ENCODE data around the gene SLC35A3. TPM values are rescaled to one million over a fixed set of nuclear protein-coding genes. Genes with fewer than 3 reads are reported as not detected.

The SLC35A3 gene
- 1 to 10 TPM; 5.3 to 9.4 (median 8.1) TPM for total RNA-seq
- polyA plus RNA-seq = 1 to 10 TPM; 3.2 to 7.8 TPM
- long read RNA-seq, donor 1, full-length matches to known transcripts = 15 of 16 reads
- long read RNA-seq, donor 1, partial matches to known transcripts = 0 of 16 reads
- long read RNA-seq, donor 1, other reads (novel, unspliced or antisense) = 1 of 16 reads
- long read RNA-seq, donor 2, full-length matches to known transcripts = 14 of 18 reads
- long read RNA-seq, donor 2, partial matches to known transcripts = 1 of 18 reads
- long read RNA-seq, donor 2, other reads (novel, unspliced or antisense) = 3 of 18 reads
- long read RNA-seq, donor 3, full-length matches to known transcripts = 26 of 36 reads
- long read RNA-seq, donor 3, partial matches to known transcripts = 2 of 36 reads
- long read RNA-seq, donor 3, other reads (novel, unspliced or antisense) = 8 of 36 reads

- peak within 1 kb of the TSS in 9 of 10 donors; percentile 51 to 91 (median 74) for H3K27ac ChIP-seq
- intact Hi-C loops (cut with DNase I) = loop anchor here in 4 of 10 donors (5.0 to 10.0 kb wide), 3 partner anchors 62 to 165 kb away; partner anchors contain the start of genes SASS6 (in 2 of the 4) and TRMT13 (in 2 of the 4)
- WGBS, 2 donors = 1% methylated on average over 74 of the region's 74 CpGs
Observed at GRCh38 chr1:99969729-99970621, at the start of gene SLC35A3. TSS of gene SLC35A3 (plus strand) at chr1:99969996. CDS start at chr1:99993555, 23,559 bp downstream.

DNA sequence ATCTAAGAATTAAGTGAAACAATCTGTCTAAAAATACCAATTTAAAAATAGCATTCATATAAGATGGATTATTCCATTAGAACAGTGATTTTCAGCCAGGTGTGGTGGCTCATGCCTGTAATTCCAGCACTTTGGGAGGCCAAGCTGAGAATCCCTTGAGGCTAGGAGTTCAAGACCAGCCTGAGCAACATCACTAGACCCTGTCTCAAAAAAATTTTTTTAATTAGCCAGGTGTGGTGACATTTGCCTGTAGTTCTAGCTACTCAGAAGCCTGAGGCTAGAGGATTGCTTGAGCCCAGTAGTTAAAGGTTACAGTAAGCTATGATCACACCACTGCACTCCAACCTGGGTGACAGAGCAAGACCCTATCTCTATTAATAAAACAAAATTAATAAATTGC lies 35.0 kb upstream of the SLC35A3 start:
- TF ChIP-seq CTCF (IDR thresholded peaks at IDR 0.05) = no peak
- intact Hi-C loops (cut with DNase I) = loop anchor here in 1 of 10 donors (5.0 kb wide), 1 partner anchor 42 kb away; no protein-coding TSS in a partner anchor
- Histone ChIP-seq H3K27ac (no peak overlapping the region), H3K4me3 (no peak overlapping the region), H3K4me1 (no peaks in the 10 kb centered on the region), H3K9me3 (no peaks in the 10 kb centered on the region), H3K27me3 (peaks cover 0 to 3% (median 0%) of the 10 kb centered on the region in 7 donors), H3K36me3 (no peaks in the 10 kb centered on the region)
- no peak for DNase-seq
- no peak for ATAC-seq

More at GRCh38 chr1:99969729-99970621, at the start of gene SLC35A3:
- peak within 1 kb of the TSS; percentile 67 to 98 (median 86) for H3K4me3 ChIP-seq
- H3K36me3 ChIP-seq = peaks cover 0 to 14% (median 0%) of the 10 kb centered on the region in 9 donors
- DNase-seq (peak; percentile 72 to 82), ATAC-seq (peak; percentile 96 to 99 (median 97))
- H3K9me3 ChIP-seq = no peaks in the 10 kb centered on the region
- peak in 1 of 9 donors; percentile 6 for TF ChIP-seq CTCF (IDR thresholded peaks at IDR 0.05)
- peaks cover 0 to 24% (median 11%) of the 10 kb centered on the region in 9 donors for H3K4me1 ChIP-seq
- no peaks in the 10 kb centered on the region for H3K27me3 ChIP-seq

DNA sequence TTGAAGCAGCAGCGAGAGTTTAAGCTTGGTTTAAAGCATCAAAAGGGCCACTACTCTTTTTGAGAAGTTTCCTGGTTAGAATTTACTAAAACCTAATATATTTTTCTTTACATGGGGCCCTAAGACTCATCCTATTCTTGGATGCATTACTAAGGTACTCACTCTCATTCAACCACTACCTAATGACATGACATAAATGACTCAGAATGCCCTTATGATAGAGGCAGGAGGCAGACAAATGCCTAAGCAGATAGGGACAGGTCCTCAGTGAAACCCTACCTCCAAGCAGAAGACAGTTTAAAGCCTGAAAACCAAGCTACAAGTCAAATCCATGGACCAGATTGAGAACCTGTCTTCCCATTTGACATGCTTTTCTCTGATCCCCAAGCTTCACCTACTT lies 34.3 kb upstream of the SLC35A3 start:
- DNase-seq (no peak), ATAC-seq (no peak)
- Histone ChIP-seq H3K27ac (no peak overlapping the region), H3K9me3 (no peaks in the 10 kb centered on the region), H3K36me3 (no peaks in the 10 kb centered on the region), H3K4me1 (no peaks in the 10 kb centered on the region), H3K27me3 (peaks cover 0 to 3% (median 0%) of the 10 kb centered on the region in 7 donors), H3K4me3 (no peak overlapping the region)
- TF ChIP-seq CTCF (IDR thresholded peaks at IDR 0.05) = no peak
- intact Hi-C loops (cut with DNase I) = loop anchor here in 1 of 10 donors (5.0 kb wide), 1 partner anchor 42 kb away; no protein-coding TSS in a partner anchor
- 84 to 85% methylated on average over 1 of the region's 1 CpG for WGBS, 2 donors

- no peak for DNase-seq
- intact Hi-C loops (cut with DNase I) = loop anchor here in 1 of 10 donors (5.0 kb wide), 1 partner anchor 41 kb away; no protein-coding TSS in a partner anchor
- TF ChIP-seq CTCF (IDR thresholded peaks at IDR 0.05) = no peak
- no peaks in the 10 kb centered on the region for H3K36me3 ChIP-seq
- H3K27me3 ChIP-seq = peaks cover 0 to 3% (median 0%) of the 10 kb centered on the region in 7 donors
- no peak overlapping the region for H3K4me3 ChIP-seq
- H3K27ac ChIP-seq = no peak overlapping the region
- 94 to 97% methylated on average over 3 of the region's 3 CpGs for WGBS, 2 donors
- no peaks in the 10 kb centered on the region for H3K4me1 ChIP-seq
- H3K9me3 ChIP-seq = no peaks in the 10 kb centered on the region
- ATAC-seq = no peak
Observed at GRCh38 chr1:99936071-99936470, 33.7 kb upstream of the SLC35A3 start.

All from heart right ventricle (tissue), 16 donors.